OCI-LY7 (cell line): ENCODE data around the gene ERMAP. TPM values are rescaled to one million over a fixed set of nuclear protein-coding genes. Genes with fewer than 3 reads are reported as not detected.

Source experiments
- BruUV-seq: library from RNA; stranded (reverse); fragments of 400-500 nt; replicated peaks from 2 replicates; lab custom pipeline; 2021; lab: Mats Ljungman, UMichigan
- CTCF ChIA-PET: fragments of 300-600 bp; sonication (Branson Sonifier 250); formaldehyde crosslinking; loops from one replicate; lab custom pipeline; 2022; ENCODE audit warnings: antibody characterized with exemption; ENCODE audit not compliant: unreplicated experiment; lab: Charles Lee
- POLR2A ChIA-PET: fragments of 300-600 bp; sonication (Branson Sonifier 250); formaldehyde crosslinking; loops from one replicate; lab custom pipeline; 2022; ENCODE audit warnings: antibody characterized with exemption; lab: Charles Lee
- DNase-seq: peaks from one replicate; pipeline ENCODE4 v3.0.0-alpha.2; 2015; ENCODE audit warnings: low spot score
- H2AFZ ChIP-seq: fragments of 200-600 bp; sonication (generic), shearing (Covaris generic); 2 replicates; pipeline ENCODE4 v1.6.1; 2014; ENCODE audit warnings: mild to moderate bottlenecking, antibody characterized with exemption, low read length, moderate library complexity
- H3K27ac ChIP-seq: fragments of 200-600 bp; sonication (generic); 2 replicates; pipeline ENCODE4 v1.5.1; 2014; ENCODE audit warnings: mixed run types, low read depth, mild to moderate bottlenecking, moderate library complexity, low read length, inconsistent platforms; ENCODE audit not compliant: poor library complexity, severe bottlenecking
- H3K36me3 ChIP-seq: fragments of 200-600 bp; sonication (generic); 2 replicates; pipeline ENCODE4 v1.6.1; 2014; ENCODE audit warnings: mild to moderate bottlenecking, antibody characterized with exemption, low read length, moderate library complexity, mixed read lengths; ENCODE audit not compliant: insufficient read depth
- H3K4me1 ChIP-seq: fragments of 200-600 bp; sonication (generic); 2 replicates; pipeline ENCODE4 v1.5.1; 2014; ENCODE audit warnings: mild to moderate bottlenecking, low read length; ENCODE audit not compliant: insufficient read depth, poor library complexity, severe bottlenecking
- H3K4me2 ChIP-seq: fragments of 200-600 bp; sonication (generic); 2 replicates; pipeline ENCODE4 v1.6.1; 2014; ENCODE audit warnings: mild to moderate bottlenecking, low read length
- H3K4me3 ChIP-seq: fragments of 200-600 bp; sonication (generic); 2 replicates; pipeline ENCODE4 v1.5.1; 2014; ENCODE audit warnings: mild to moderate bottlenecking, low read depth, low read length; ENCODE audit not compliant: poor library complexity, severe bottlenecking
- H3K79me2 ChIP-seq: fragments of 200-600 bp; sonication (generic); 2 replicates; pipeline ENCODE4 v1.6.1; 2016; ENCODE audit warnings: low read depth, mild to moderate bottlenecking, low read length, moderate library complexity, mixed read lengths; ENCODE audit not compliant: insufficient read depth
- H3K9me2 ChIP-seq: fragments of 200-600 bp; sonication (generic); 2 replicates; pipeline ENCODE4 v1.6.1; 2016; ENCODE audit warnings: mild to moderate bottlenecking, low read length, mixed read lengths; ENCODE audit not compliant: insufficient read depth
- H3K9me3 ChIP-seq: fragments of 200-600 bp; sonication (generic); 2 replicates; pipeline ENCODE4 v1.6.1; 2014; ENCODE audit warnings: mild to moderate bottlenecking, mixed run types, low read length, mixed read lengths
- H4K20me1 ChIP-seq: fragments of 200-600 bp; sonication (generic); 2 replicates; pipeline ENCODE4 v1.6.1; 2014; ENCODE audit warnings: mild to moderate bottlenecking, antibody characterized with exemption, low read length, moderate library complexity, mixed read lengths; ENCODE audit not compliant: insufficient read depth
- CTCF ChIP-seq: fragments of 200-600 bp; sonication (generic); conservative IDR thresholded peaks from 2 replicates; pipeline ENCODE4 v1.5.1; 2014; ENCODE audit warnings: mild to moderate bottlenecking, antibody characterized with exemption, low read length, moderate library complexity, mixed read lengths
- EZH2phosphoT487 ChIP-seq: fragments of 200-600 bp; sonication (generic); IDR thresholded peaks from 2 replicates; pipeline ENCODE4 v1.6.1; 2018; ENCODE audit warnings: low read depth, borderline replicate concordance, mild to moderate bottlenecking, mixed run types, antibody characterized with exemption, low read length, moderate library complexity, mixed read lengths
- intact Hi-C: fragments of 100-400 bp; cut with micrococcal nuclease; formaldehyde crosslinking; loops from one replicate; pipeline ENCODE4 v1.10.0; 2022; ENCODE audit not compliant: unreplicated experiment
- total RNA-seq, 2 experiments: library from RNA; depleted of rRNA in 1 of 2; stranded (reverse); fragments of >200 nt in 1 of 2; shearing (Covaris generic) in 1 of 2; gene quantifications; 2 replicates each; pipeline ENCODE4 v1.2.3, GENCODE V29; 2014 to 2022

ERMAP gene
- total RNA-seq, 2 experiments from 2014 or later, result 2.7 to 5.1 TPM

- BruUV-seq, result no TSS peak
- DNase-seq, result no peak
- Histone ChIP-seq H3K79me2 (no peaks in the 10 kb centered on the region), H4K20me1 (no peaks in the 10 kb centered on the region; the same call in 1 of the 2 replicates), H3K9me3 (no peaks in the 10 kb centered on the region), H2AFZ (no peak overlapping the region), H3K4me3 (no peak overlapping the region), H3K36me3 (peaks cover 34% of the 10 kb centered on the region), H3K4me1 (no peaks in the 10 kb centered on the region), H3K27ac (no peak overlapping the region), H3K9me2 (no peaks in the 10 kb centered on the region), H3K4me2 (no peak overlapping the region)
- POLR2A ChIA-PET, result interaction anchor here (1.4 kb wide), 1 partner anchor 16 kb away, joined by 5 read pairs; no protein-coding TSS in a partner anchor
- TF ChIP-seq CTCF (no peak), EZH2phosphoT487 (no peak)
- CTCF ChIA-PET, result no interaction called here
- intact Hi-C loops, result no loop called here
Observed at GRCh38 chr1:42784547-42784945, 32.4 kb upstream of the ERMAP start.

GRCh38 chr1:42784946-42785693 lies 31.8 kb upstream of the ERMAP start, which contains the start of gene TMEM269:
Gene TMEM269, plus strand, starts transcription at chr1:42784991. Its CDS starts 4,903 bp downstream, at chr1:42789894.
- Histone ChIP-seq H3K9me3 (no peaks in the 10 kb centered on the region), H2AFZ (no peak within 1 kb of the TSS), H3K4me3 (no peak within 1 kb of the TSS), H3K4me1 (no peaks in the 10 kb centered on the region), H3K27ac (no peak within 1 kb of the TSS), H4K20me1 (no peaks in the 10 kb centered on the region; the same call in 1 of the 2 replicates), H3K4me2 (no peak within 1 kb of the TSS), H3K79me2 (no peaks in the 10 kb centered on the region), H3K36me3 (peaks cover 28% of the 10 kb centered on the region), H3K9me2 (no peaks in the 10 kb centered on the region)
- POLR2A ChIA-PET, result no interaction called here
- DNase-seq, result no peak
- TF ChIP-seq EZH2phosphoT487 (no peak), CTCF (no peak)
- CTCF ChIA-PET, result no interaction called here
- intact Hi-C loops, result no loop called here
- no TSS peak for BruUV-seq

- POLR2A ChIA-PET, result no interaction called here
Observed at GRCh38 chr1:42786097-42786496, 30.8 kb upstream of the ERMAP start.

More at GRCh38 chr1:42786097-42786496, 30.8 kb upstream of the ERMAP start:
- no peak overlapping the region for H2AFZ ChIP-seq
- no peaks in the 10 kb centered on the region for H3K9me2 ChIP-seq
- DNase-seq, result no peak
- H3K79me2 ChIP-seq, result no peaks in the 10 kb centered on the region
- TF ChIP-seq CTCF (no peak), EZH2phosphoT487 (no peak)
- H4K20me1 ChIP-seq, result no peaks in the 10 kb centered on the region; the same call in 1 of the 2 replicates
- H3K4me2 ChIP-seq, result no peak overlapping the region
- H3K9me3 ChIP-seq, result no peaks in the 10 kb centered on the region
- no peak overlapping the region for H3K27ac ChIP-seq
- intact Hi-C loops, result no loop called here
- peaks cover 18% of the 10 kb centered on the region; the same call in 1 of the 2 replicates for H3K36me3 ChIP-seq
- CTCF ChIA-PET, result no interaction called here
- no TSS peak for BruUV-seq
- no peaks in the 10 kb centered on the region for H3K4me1 ChIP-seq
- no peak overlapping the region for H3K4me3 ChIP-seq
